ENCODE measurements around the gene CEMP1.

DNA sequence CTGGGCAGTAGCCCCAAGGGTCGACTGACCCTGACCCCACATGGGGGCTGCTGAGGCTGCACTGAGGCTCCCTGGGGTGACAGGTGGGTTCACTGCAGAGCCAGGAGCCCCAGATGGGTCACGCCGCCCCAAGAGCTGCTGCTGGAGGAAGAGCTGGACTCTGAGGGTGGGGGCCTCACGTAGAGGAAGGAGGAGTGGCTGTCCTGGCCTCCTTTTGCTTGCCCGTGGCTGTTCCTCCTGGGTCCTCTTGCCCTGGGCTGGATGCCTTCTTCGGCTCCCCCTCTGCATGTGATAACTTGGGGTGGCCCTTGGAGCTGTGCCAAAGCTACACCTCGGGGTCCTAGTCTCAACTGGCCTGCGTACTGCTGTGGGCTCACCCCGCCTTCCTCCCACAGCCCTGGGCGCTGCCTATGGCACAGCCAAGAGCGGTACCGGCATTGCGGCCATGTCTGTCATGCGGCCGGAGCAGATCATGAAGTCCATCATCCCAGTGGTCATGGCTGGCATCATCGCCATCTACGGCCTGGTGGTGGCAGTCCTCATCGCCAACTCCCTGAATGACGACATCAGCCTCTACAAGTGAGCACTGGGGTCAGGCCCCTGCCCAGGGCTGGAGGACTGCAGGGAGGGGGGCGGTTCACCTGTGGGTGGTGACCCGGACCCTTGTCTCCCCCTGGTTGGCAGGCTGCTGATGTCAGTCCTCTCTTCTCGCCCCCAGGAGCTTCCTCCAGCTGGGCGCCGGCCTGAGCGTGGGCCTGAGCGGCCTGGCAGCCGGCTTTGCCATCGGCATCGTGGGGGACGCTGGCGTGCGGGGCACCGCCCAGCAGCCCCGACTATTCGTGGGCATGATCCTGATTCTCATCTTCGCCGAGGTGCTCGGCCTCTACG lies 12.1 kb downstream of the CEMP1 start:
- TF ChIP-seq, protein P1, sequence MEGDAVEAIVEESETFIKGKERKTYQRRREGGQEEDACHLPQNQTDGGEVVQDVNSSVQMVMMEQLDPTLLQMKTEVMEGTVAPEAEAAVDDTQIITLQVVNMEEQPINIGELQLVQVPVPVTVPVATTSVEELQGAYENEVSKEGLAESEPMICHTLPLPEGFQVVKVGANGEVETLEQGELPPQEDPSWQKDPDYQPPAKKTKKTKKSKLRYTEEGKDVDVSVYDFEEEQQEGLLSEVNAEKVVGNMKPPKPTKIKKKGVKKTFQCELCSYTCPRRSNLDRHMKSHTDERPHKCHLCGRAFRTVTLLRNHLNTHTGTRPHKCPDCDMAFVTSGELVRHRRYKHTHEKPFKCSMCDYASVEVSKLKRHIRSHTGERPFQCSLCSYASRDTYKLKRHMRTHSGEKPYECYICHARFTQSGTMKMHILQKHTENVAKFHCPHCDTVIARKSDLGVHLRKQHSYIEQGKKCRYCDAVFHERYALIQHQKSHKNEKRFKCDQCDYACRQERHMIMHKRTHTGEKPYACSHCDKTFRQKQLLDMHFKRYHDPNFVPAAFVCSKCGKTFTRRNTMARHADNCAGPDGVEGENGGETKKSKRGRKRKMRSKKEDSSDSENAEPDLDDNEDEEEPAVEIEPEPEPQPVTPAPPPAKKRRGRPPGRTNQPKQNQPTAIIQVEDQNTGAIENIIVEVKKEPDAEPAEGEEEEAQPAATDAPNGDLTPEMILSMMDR (IDR thresholded peaks at IDR 0.05), result no peak
- no peak for TF ChIP-seq POLR2A (IDR thresholded peaks at IDR 0.05)

Measured in uterus (tissue), 2 donors.